DMS153 (cell line): ENCODE results near the gene TMC7.

Experiments
- DNase-seq: peaks from one replicate; lab custom pipeline; 2025; lab: John Stamatoyannopoulos, UW

Gene TMC7

DNA sequence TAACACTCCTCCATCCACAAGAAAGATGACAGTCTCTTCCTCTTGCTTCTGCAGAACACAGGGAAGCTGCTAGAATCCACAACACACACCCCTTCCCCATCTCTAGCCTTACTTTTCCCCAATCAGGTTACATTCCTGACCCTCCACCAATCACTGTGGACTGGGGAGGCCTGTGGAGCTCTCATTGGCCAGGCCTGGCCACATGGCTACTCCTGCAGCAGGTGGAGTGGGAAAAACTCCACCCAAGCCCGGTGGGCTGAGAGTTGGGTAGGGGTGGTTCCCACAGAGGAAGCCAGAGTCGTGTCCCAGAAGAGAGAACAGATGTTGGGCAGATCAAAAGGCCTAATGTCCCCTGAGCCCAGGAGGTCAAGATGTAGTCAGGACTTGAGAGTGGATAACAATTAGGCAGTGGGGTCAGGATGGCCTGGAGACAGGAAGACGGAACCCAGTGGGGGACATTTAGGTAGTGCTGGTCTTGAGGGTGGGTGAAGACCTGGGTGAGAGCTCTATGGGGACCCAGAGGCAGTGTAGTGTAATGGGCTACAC is 105.7 kb downstream of the TMC7 start:
- no peak for DNase-seq

DNA sequence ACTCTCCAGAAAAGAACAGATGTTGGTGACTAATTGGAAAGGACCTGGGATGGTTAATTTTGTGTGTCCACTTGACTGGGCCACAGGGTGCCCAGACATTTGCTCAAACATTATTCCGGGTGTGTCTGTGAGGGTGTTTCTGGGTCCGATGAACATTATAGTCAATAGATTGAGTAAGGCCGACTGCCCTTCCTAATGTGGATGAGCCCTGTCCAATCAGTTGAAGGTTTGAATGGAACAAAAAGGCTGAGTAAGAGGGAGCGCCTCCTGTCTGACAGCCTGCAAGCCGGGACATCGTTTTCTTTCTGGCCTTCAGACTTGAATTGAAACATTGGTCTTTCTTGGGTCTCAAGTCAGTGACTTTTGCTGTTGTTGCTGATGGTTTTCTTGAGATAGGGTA is 107.2 kb downstream of the TMC7 start:
- no peak for DNase-seq

DNA sequence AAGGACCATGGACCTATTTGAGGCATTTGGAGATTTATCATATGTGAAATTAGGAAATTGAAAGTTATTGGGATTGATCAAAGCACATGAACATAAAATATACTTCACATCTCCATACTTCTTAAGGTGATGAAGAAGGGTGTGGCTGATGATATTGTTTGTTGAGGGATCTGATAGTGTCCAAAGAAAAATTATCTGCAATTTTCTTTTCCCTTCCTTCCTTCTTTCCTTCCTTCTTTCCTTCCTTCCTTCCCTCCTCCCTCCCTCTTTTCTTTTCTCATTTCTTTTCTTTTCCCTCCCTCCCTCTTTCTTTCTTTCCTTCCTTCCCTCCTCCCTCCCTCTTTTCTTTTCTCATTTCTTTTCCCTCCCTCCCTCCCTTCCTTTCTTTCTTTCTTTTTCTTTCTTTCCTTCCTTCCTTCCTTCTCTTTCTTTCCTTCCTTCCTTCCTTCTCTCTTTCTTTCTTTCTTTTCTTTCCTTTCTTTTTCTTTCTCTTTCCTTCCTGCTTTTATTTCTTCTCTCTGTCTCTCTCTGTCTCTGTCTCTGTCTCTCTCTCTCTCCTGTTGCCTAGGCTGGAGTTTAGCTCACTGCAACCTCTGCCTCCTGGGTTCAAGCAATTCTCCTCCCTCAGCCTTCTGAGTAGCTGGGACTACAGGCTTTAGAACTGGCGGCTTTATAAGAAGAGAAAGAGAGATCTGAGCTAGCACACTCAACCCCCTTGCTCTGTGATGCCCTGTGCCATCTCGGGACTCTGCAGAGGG is 109.1 kb downstream of the TMC7 start:
- no peak for DNase-seq

DNA sequence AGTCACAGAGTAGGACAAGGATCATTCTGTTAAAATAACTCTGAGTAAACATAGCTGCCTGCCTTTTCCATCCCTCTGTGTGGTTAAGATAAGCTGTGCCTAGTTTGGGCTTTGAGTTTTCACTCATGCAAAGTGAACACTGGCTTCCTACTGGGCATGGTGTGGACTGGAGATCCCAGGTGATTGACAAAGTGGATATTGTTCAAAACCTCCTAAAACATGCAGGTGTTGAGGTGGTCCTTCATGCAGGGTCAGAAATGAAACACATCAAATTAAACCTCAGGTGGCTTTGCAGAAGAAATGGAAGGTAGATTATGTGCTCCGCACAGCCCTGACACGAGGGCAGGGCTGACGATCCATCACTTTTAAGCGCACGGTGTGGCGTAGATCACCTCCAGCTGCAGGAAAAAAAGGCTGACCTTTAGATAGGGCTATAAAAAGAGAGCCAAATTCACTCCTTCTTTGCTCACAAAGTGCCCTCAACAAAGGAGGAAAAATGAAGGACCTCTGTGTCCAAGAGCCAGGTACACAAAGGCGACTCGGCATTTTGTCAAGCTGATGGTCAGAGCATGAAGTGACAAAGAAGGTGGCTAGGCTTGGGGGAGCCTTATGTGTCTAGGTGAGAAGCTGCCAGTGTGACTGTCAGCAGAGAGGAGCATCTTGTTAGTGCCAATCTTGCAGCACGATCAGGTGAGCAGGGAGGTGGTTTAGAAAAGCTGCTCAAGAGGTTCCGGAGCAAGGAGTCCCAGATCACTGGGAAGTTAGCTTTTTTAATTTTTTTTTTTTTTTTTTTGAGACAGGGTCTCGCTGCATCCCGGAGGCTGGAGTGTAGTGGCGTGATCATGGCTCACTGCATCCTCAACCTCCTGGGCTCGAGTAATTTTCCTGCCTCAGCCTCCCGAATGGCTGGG is 110.2 kb downstream of the TMC7 start:
- no peak for DNase-seq

DNA sequence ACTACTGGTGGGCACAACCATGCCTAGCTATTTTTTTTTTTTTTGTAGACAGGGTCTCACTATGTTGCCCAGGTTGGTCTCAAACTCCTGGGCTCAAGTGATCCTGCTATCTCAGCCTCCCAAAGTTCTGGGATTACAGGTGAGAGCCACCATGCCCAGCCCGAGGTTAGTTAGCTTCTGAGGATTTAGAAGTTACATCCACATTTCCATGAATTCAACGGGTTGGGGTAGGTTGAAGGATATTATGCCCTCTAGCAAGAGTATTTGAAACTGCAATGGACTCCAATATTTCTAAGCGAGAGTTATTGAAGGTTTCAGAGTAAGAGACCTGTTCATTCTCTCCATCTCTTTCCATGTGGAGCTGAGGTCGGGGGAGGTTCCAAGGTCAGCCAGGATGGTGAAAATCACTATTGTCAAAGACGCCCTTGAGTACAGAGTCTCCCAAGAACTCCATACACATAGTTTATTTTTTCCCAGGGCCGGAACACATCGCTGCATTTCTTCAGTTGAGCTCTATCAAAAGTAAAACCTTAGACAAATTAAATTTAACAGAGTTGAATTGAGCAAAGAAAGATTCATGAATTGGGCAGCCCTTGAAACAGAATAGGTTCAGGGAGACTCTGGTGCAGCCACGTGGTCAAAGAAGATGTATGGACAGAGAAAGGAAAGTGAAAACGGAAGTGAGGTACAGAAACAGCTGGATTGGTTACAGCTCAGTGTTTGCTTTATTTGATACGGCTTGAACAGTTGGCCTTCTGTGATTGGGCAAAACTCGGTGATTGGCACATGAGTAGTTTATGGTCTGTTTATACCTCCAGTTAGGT is 111.0 kb downstream of the TMC7 start:
- no peak for DNase-seq

DNA sequence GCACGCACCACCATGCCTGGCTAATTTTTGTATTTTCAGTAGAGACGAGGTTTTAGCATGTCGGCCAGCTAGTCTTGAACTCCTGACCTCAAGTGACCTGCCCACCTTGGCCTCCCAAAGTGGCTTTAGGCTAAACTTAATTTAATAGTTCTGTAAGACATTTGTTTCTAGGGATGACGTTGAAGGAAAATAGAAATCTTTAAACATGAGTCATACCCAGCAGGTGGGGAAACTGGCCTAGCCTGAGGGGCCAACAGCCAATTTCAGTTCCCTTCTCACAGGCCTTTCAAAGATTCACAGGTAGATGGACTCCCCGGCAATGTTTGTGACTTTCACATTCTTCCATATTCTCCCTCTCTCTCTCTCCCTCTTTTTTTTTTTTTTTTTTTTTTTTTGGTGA is 111.9 kb downstream of the TMC7 start:
- no peak for DNase-seq

DNA sequence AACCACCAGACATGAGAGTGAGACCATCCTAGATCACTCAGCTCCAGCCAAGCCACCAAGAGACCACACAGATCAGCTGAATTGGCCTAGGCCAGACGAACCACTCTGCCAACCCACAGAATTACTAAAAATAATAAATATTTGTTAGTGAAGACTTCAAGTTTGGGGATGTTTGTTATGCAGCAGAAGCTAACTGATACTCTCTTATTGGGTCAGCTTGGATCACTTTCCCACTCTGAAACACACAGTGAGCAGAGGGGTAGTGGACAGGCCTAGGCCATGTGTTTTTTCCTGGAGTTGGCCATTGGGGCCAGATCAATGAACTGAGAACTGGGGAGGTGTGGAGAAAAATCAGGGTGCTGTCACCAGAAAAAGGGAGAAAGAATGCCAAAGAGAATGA is 114.4 kb downstream of the TMC7 start:
- DNase-seq, result no peak

DNA sequence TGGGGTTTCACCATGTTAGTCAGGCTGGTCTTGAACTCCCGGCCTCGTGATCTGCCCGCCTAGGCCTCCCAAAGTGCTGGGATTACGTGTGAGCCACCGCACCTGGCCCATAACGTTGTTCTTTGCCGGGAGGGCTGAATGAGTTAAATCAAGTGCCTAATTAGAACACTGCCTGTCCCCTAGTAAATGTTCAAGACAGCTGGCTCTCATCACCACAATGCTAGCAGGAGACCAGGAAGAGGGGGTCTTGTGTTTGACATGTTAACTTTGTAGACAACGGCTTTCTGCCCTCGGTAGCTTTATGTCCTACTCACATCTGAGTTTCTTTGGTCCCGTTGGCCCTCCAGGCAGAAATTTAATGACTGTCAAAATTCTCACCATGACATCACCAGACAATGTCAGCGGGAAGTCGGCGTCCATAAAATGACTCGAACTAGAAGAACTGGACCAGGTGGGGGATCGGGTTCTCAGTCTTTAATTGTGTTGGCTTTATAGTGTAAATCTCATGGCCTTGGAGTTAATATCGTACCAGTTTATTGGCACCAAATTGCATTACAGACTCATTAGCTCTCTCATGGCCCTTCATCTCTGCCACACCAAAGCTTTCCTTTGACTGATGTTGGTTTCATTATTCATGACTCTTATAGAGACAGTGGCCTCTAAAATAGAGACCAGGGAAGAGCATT is 118.6 kb downstream of the TMC7 start:
- peak; percentile 19 for DNase-seq

DNA sequence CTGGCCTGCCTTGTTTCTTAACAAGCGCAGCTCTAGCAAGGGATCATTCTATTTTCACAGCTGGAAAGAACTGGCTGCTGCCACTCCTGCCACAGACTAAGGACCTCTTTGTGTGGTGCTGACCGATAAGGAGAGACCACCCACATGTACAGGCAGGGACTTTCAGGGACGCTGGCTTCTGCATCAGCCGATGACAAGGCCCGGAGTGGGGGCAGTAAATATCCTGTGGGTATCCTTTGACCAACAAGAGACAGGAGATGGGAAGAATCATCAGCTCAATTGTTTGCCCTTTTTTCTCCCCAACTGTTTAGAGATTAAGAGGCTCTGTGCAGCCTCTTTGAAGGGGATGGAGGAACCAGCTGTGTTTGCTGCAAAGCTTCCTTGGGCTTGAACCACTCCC is 120.9 kb downstream of the TMC7 start:
- DNase-seq, result no peak

DNA sequence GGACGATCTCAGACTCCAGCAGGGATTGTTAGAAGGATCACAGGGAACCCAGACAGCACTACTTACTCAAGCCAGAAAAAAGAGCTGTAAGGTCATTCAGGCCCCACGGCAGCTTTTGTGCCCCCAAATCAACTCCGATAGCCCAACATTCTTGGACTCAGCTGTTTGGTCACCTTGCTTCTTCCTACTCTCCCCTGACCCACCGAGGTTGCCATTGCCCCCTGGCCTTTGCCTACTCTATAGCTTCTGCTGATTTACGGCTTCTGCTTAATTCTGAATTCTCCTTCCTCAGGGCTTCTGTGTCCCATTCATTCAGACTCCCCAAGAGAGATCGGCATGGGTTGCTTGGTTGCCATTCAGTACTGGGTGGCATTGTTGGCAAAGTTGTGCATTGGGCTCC is 121.4 kb downstream of the TMC7 start:
- no peak for DNase-seq

DNA sequence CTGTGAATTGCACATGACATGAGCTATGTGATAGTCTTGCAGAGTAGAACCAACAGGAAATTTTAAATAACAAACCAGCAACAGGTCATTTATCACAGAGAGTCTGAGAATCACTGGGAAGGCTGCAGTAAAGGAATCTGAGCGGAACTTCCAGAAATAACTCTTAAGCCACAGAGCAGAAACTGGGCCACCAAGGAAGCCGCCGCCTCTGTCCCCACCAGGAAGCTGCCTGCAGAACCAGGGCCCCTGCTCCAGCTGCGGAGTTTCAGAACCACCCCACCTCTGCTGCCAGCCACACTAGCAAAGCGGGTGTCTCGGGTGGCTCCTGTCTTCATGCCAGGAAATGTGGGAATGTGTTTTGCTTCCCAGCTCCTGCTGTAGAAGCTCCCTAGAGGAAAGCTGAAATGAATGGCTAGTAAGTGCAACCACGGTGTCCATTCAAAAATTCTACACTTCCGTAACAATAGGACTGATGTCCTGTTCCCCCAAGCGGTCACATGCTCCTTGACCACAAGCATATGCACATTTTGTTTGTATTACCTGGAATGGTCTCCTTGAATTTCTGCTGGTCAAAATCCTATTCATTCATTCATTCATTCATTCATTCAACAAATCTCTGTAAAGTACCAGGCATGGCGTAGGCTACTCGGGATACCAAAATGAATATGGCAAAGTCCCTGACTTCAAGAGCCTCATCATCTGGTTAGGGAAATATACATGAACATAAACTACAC is 122.3 kb downstream of the TMC7 start:
- DNase-seq, result no peak

DNA sequence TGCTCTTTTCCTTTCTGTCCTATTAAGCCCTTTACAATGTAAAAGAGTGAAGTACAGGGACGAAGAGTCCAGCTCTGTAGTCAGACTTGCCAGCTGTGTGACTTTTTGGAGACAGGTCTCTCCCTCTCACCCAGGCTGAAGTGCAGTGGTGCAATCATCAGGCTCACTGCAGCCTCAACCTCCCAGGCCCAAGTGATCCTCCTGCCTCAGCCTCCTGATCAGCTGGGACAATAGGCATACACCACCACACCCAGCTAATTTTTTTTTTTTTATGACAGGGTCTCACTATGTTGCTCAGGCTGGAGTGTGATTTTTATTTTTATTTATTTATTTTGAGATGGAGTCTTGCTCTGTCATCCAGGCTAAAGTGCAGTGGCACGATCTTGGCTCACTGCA is 122.9 kb downstream of the TMC7 start:
- no peak for DNase-seq

DNA sequence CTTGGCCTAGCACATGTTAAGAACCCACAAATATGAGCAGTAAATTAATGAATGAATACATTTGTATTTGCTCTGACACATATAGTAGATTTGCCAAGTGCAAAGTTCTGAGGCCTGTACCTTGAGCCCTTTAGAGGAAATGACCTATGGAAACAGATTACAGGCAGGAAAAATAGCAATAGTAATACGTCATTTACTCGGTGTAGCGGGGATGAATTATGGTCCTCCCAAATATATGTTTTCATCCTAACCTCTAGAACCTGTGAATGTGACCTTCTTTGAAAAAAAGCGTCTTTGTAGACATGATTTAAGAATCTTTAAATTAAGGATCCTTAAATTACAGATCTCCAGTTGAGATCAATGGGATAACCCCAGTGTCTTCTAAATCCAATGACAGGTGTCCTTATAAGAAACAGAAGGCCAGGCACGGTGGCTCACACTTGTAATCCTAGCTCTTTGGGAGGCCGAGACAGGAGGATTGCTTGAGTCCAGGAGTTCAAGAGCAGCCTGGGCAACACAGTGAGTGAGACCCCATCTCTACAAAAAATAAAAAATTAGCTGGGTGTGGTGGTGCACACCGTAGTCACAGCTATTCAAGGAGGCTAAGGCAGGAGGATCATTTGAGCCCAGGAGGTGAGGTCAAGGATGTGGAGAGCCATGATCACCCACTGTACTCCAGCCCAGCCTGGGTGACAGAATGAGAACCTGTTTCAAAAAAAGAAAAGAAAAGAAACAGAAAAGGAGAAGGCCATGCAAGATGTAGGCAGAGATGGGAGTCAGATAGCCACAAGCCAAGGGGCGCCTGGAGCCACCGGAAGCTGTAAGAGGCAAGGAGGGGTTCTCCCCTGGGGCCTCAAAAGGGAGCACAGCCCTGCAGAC is 124.9 kb downstream of the TMC7 start:
- no peak for DNase-seq

DNA sequence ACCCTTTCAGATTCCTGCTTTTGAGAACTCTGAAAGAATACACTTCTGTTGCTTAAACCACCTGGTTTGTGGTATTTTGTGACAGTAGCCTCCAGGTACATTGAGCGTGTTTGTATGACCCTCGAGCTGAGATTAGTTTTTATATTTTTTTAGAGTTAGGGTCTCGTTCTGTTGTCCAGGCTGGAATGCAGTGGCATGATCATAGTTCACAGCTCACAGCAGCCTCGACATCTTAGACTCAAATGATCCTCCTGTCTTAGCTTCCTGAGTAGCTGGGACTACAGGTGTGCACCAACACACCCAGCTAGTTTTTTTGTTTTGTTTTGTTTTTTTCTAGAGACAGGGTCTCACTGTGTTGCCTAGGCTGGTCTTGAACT is 125.5 kb downstream of the TMC7 start:
- no peak for DNase-seq

DNA sequence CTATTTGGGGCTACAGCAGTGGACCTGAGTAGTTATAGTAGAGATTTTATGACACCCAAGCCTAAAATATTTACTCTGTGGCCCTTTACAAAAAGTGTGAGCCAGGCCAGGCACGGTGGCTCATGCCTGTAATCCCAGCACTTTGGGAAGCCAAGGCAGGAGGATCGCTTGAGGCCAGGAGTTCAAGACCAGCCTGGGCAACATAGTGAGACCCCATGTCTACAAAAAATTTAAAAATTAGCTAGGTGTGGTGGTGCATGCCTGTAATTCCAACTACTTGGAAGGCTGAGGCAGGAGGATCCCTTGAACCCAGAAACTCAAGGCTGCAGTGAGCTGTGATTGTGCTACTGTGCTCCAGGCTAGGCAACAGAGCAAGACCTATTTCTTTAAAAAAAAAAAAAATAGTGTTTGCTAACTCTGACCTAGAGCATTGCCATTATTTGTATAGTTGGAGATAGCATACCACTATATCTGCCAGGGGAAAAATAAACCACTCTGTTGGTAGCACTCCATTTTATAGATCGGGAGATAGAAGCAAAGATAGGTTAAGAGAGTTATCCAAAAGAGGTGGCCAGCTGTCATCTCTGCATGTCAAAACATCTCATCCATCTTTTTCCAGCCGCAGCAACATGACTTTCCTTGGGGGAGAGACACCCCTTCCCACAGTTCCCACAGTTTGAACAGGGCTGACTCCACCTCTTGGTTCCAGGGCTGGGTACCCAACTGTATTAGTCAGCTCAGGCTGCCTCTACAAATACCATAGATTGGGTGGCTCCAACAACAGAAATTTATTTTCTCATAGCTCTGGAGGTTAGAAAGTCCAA is 127.0 kb downstream of the TMC7 start:
- no peak for DNase-seq

DNA sequence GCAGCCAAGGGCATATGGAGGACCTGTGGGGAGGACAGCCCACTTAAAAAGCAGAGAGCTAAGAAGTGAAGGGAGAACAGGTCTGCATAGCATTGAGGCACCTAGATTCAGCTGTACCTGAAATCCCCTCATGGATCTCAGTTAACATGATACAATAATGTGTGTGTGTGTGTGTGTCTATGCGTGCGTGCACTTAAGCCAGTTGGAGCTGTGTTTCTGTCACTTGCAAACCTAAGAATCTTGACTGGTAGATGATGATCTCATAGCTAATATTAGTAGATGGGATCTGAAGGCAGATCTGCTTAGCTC is 128.3 kb downstream of the TMC7 start:
- no peak for DNase-seq
